ENCODE results near the gene CDK13.

- TF ChIP-seq JUNB (CRISPR knock-in tag; conservative IDR thresholded peaks at IDR 0.05), result no peak
- TF ChIP-seq MCM5 (IDR thresholded peaks at IDR 0.05; ENCODE audit: low read depth), result no peak
- TF ChIP-seq PCBP2 (IDR thresholded peaks at IDR 0.05; ENCODE audit: low read depth, low read length, poor library complexity, severe bottlenecking), result no peak
- TF ChIP-seq TAF1 (IDR thresholded peaks at IDR 0.05; ENCODE audit: control insufficient read depth, extremely low read depth, insufficient read depth, low read length, severe bottlenecking), result no peak
These were observed 172.8 kb downstream of the CDK13 start for GRCh38 chr7:40122940-40123254.
